D721Med (cell line): ENCODE data around the gene IL1A.

ENCODE experiments used
- DNase-seq: peaks from one replicate; pipeline ENCODE4 v3.0.0; 2011; ENCODE audit warnings: low spot score; ENCODE audit not compliant: insufficient read length
- FAIRE-seq: peaks from 2 replicates; lab custom pipeline; 2011; peaks lifted over from hg19 to GRCh38; lab: Jason Lieb, UNC
- CTCF ChIP-seq: IDR thresholded peaks from 2 replicates; pipeline ENCODE4 v1.5.1; 2012; ENCODE audit warnings: mild to moderate bottlenecking, control low read depth; ENCODE audit not compliant: insufficient read depth; ENCODE audit errors: missing control alignments

IL1A gene

GRCh38 chr2:112791019-112791418 lies 6.7 kb upstream of the IL1A start:
- no peak for TF ChIP-seq CTCF
- DNase-seq (no peak), FAIRE-seq (no peak)

GRCh38 chr2:112790305-112790704 lies 6.0 kb upstream of the IL1A start:
- TF ChIP-seq CTCF, result no peak
- no peak for DNase-seq
- no peak for FAIRE-seq

- DNase-seq (no peak), FAIRE-seq (no peak)
Observed at GRCh38 chr2:112789186-112789585, 4.9 kb upstream of the IL1A start.

GRCh38 chr2:112788653-112789052 lies 4.4 kb upstream of the IL1A start:
- no peak for FAIRE-seq
- no peak for DNase-seq
- no peak for TF ChIP-seq CTCF

More at GRCh38 chr2:112789186-112789585, 4.9 kb upstream of the IL1A start:
- no peak for TF ChIP-seq CTCF

- DNase-seq, result no peak
- TF ChIP-seq CTCF, result no peak
- FAIRE-seq, result no peak
Observed at GRCh38 chr2:112787729-112788393, 3.6 kb upstream of the IL1A start.

- DNase-seq (no peak), FAIRE-seq (no peak)
- TF ChIP-seq CTCF, result no peak
Observed at GRCh38 chr2:112787294-112787693, 3.0 kb upstream of the IL1A start.

- FAIRE-seq (no peak), DNase-seq (no peak)
- TF ChIP-seq CTCF, result no peak
Observed at GRCh38 chr2:112783187-112783714, 1.0 kb downstream of the IL1A start.
